Lung (tissue), 12 donors: Measurements from ENCODE around the gene SURF4. TPM values are rescaled to one million over a fixed set of nuclear protein-coding genes. Genes with fewer than 3 reads are reported as not detected.

Experiments used
- ATAC-seq: fragments of 200-7000 bp; cut with Tn5 transposase; one replicate; pipeline ENCODE4 v1.9.1; 2020; ENCODE audit warnings: moderate number of reproducible peaks; ENCODE audit not compliant: insufficient read depth, low FRiP score
- DNase-seq, 3 donors: peaks; one replicate each; pipeline ENCODE4 v3.0.0-alpha.2; 2013 to 2017
- H3K27ac ChIP-seq, 2 donors: one replicate each; pipeline ENCODE4 v1.5.1; 2013; ENCODE audit warnings: mild to moderate bottlenecking in 2 of 2, moderate library complexity in 2 of 2, control low read depth in 1 of 2, inconsistent platforms in 1 of 2, low read depth in 1 of 2, low read length in 1 of 2
- H3K27me3 ChIP-seq, 3 donors: one replicate each; pipeline ENCODE4 v1.5.1; 2013; ENCODE audit warnings: low read length in 2 of 3; ENCODE audit not compliant: control insufficient read depth in 3 of 3, insufficient read depth in 3 of 3
- H3K36me3 ChIP-seq, 4 donors: one replicate each; pipeline ENCODE4 v1.5.1; 2013; ENCODE audit warnings: low read length in 4 of 4, mild to moderate bottlenecking in 1 of 4, moderate library complexity in 1 of 4; ENCODE audit not compliant: control insufficient read depth in 4 of 4, insufficient read depth in 4 of 4
- H3K4me1 ChIP-seq, 5 donors: one replicate each; pipeline ENCODE4 v1.5.1; 2013; ENCODE audit warnings: low read length in 5 of 5, mild to moderate bottlenecking in 2 of 5, moderate library complexity in 1 of 5; ENCODE audit not compliant: control insufficient read depth in 5 of 5, insufficient read depth in 5 of 5
- H3K4me3 ChIP-seq: one replicate; pipeline ENCODE4 v1.5.1; 2013; ENCODE audit warnings: mild to moderate bottlenecking, control low read depth, moderate library complexity
- H3K9ac ChIP-seq, 2 donors: one replicate each; pipeline ENCODE4 v1.5.1; 2013; ENCODE audit warnings: low read length in 2 of 2, control low read depth in 1 of 2; ENCODE audit not compliant: insufficient read depth in 1 of 2
- H3K9me3 ChIP-seq, 4 donors: one replicate each; pipeline ENCODE4 v1.5.1; 2013; ENCODE audit warnings: low read length in 3 of 4, mild to moderate bottlenecking in 1 of 4, moderate library complexity in 1 of 4; ENCODE audit not compliant: control insufficient read depth in 4 of 4, insufficient read depth in 3 of 4
- CTCF ChIP-seq: IDR thresholded peaks from 2 replicates; pipeline ENCODE4 v1.5.1; 2012; ENCODE audit warnings: mild to moderate bottlenecking; ENCODE audit errors: control extremely low read depth, extremely low read depth
- WGBS, 2 donors: extraction: QIAGEN DNeasy Blood & Tissue Kit; methylation state at CpG; one replicate each; pipeline ENCODE4 v1.1.7; 2013; 5-methylcytosine and 5-hydroxymethylcytosine counted together
- polyA plus RNA-seq, 2 donors: library from polyadenylated mRNA; stranded (reverse); fragments of 200-250 nt; gene quantifications; one replicate each; pipeline ENCODE4 v1.2.1, GENCODE V29; 2013
- total RNA-seq, 2 donors: library from RNA; depleted of rRNA in 1 of 2; stranded (reverse); fragments of >200 nt in 1 of 2; gene quantifications; one replicate each; pipeline ENCODE4 v1.2.1, GENCODE V29; 2014 to 2021
- donor health status: control.
- donor health status: control.
- donor health status: Bipolar disorder and iron deficiency.
- donor health status: healthy.
- donor health status: DM: yes; HTN: yes; CAD: no.

Gene SURF4
- total and polyA plus RNA-seq, 4 donors = 87.4 to 222 (median 174) TPM

- H3K27me3 ChIP-seq = no peaks in the 10 kb centered on the region
- no peaks in the 10 kb centered on the region for H3K9me3 ChIP-seq
- no peak overlapping the region for H3K9ac ChIP-seq
- H3K4me3 ChIP-seq = no peak overlapping the region
- no peak overlapping the region for H3K27ac ChIP-seq
- ATAC-seq = no peak
- peaks cover 2 to 18% (median 4%) of the 10 kb centered on the region in 5 donors for H3K4me1 ChIP-seq
- H3K36me3 ChIP-seq = peaks cover 12 to 54% (median 38%) of the 10 kb centered on the region in 4 donors
- DNase-seq = peak in 2 of 3 donors; percentile 25 to 54
- no peak for TF ChIP-seq CTCF
- 82 to 83% methylated on average over 14 of the region's 14 CpGs for WGBS, 2 donors
Observed at GRCh38 chr9:133351908-133352634, 23.8 kb downstream of the SURF4 start.

- TF ChIP-seq CTCF = no peak
- no peak for ATAC-seq
- peaks cover 12 to 54% (median 38%) of the 10 kb centered on the region in 4 donors for H3K36me3 ChIP-seq
- no peaks in the 10 kb centered on the region for H3K9me3 ChIP-seq
- no peak overlapping the region for H3K9ac ChIP-seq
- peaks cover 0 to 22% (median 9%) of the 10 kb centered on the region in 5 donors for H3K4me1 ChIP-seq
- no peaks in the 10 kb centered on the region for H3K27me3 ChIP-seq
- no peak overlapping the region for H3K27ac ChIP-seq
- WGBS, 2 donors = 96% methylated on average over 3 of the region's 3 CpGs
- DNase-seq = no peak
- no peak overlapping the region for H3K4me3 ChIP-seq
Observed at GRCh38 chr9:133351526-133351907, 24.3 kb downstream of the SURF4 start.

- Histone ChIP-seq H3K4me1 (peaks cover 0 to 23% (median 12%) of the 10 kb centered on the region in 5 donors), H3K36me3 (peaks cover 12 to 64% (median 45%) of the 10 kb centered on the region in 4 donors)
Observed at GRCh38 chr9:133349965-133350616, 25.8 kb downstream of the SURF4 start.

More at GRCh38 chr9:133349965-133350616, 25.8 kb downstream of the SURF4 start:
- 86 to 88% methylated on average over 15 of the region's 15 CpGs for WGBS, 2 donors
- DNase-seq (no peak), ATAC-seq (no peak)
- no peaks in the 10 kb centered on the region for H3K9me3 ChIP-seq
- H3K27me3 ChIP-seq = no peaks in the 10 kb centered on the region
- H3K27ac ChIP-seq = no peak overlapping the region
- peak overlapping the region in 1 of 2 donors; percentile 98 for H3K9ac ChIP-seq
- no peak overlapping the region for H3K4me3 ChIP-seq
- no peak for TF ChIP-seq CTCF
